GM21367 (cell line): ENCODE measurements around the gene ETNPPL.

Experiments
- ATAC-seq: cut with Tn5 transposase; IDR thresholded peaks from one replicate; pipeline ENCODE4 v1.9.1; 2021; ENCODE audit not compliant: unreplicated experiment

Gene ETNPPL

DNA sequence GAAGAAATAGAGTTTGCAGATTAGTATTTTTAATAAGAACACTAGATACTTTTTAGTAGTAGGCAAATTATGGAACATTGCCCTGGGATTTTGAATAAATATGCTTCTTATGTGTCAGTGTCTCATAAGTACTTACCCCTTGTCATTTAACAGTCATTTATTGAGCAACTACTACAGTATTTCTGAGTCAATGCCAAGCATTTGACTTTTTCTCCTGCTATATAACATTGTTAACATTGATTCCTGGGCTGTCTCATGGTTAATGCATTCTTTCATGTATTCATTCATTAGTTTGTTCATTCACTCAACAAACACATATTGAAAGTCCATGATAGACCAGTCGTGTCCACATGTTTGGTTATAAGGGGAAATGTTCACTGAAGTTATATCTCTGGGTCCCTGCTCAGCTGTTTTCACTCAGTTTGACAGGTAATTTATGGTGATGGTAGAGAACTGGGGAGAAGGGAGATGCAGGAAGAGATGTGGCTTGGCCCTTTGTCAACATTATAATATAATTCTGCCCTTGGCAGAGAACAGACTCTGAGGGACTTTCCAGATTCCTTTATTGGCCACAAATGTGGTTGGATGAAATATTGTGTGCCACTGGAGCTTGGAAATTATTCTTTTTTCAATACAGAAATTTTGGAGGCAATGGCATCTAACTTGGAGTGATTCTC, 62.6 kb downstream of the ETNPPL start:
- no peak for ATAC-seq

DNA sequence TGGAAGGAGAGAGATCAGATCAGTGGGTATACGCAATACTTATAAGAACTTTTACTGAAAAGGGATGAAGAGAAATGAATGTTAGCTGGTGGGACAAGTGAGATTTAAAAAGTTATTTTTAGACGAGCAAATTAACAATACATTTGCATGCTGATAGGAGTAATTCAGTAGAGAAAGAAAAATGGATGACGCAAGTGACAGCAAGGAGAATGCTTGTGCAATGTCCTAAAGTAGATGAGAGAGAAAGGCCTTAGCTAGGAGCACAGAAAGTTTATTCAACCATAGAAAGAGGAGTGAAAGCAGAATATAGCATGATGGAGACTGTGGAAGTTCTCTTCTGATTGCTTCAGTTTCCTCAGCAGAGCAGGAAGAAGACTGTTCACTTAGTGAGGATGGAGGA, 66.7 kb downstream of the ETNPPL start:
- no peak for ATAC-seq

DNA sequence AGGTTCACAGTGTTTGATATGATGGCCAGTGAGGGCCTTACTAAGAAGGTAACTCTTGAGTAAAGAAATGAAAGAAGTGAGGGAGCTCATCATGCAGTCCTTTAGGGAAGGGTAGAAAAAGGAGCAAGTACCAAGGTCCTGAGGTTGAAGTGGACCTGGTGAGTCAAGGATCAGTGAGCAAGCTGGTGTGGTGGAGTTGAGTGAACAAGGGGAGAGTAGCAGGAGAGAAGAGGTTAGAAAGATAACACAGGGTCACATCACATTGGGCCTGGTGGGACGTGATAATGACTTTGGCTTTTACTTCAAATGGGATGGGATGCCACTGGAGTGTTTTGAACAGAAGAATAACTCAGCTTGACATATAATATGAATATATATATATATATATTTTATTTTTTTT, 67.8 kb downstream of the ETNPPL start:
- ATAC-seq, result no peak

DNA sequence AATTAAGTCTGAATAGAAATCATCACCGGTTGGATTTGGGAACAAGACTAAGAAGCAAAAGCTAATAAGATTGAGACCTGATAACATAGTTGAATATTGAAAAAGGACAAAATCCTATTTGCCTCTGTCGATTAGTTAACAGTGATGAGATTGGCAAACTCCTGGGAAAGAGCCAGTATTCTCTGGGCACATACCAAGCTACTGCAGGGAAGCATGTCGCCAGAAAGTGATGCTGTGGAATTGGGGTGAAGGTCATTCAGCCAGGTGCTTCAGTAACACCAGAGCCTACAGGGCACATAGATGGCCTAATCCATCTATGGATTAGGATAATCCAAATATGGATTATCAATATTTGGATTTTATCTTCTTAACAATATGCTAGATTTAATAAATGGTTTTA, 68.4 kb downstream of the ETNPPL start:
- ATAC-seq, result no peak

DNA sequence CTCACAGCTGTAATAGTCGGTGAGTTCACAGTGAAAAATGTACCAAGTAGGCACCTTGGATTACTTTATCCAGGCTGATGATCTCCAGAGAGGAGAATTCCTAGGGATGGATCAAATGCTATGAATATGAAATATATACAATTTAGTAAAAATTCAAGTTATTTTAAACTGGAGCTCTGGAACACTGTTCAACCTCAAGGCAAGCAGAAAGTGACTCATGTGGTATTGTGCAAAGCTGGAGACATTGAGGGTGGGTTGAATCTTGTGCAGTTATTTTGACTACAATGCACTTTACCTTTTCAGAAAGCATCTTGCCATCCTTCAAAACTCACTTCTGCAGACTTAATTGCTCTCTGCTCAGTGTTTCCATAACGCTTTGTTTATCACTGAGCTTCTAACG, 69.0 kb downstream of the ETNPPL start:
- ATAC-seq, result no peak

DNA sequence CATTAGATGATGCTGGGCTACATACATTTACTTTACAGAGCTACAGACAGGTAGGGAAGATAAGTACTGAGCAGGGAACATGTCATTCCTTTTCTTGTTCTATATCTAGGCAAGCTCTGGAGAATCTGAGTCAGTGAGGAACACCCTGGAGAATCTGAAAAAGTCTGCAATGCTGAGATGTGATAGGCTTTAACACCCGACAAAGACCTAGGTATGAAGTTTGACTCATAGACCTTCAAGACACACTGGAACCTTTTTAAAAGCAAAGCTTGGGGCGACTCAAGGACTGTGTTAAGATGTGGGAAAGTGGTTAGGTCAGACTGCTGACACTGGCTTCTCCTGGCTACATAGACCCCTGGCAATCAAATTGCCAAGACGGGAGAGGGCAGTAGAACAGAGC, 69.6 kb downstream of the ETNPPL start:
- no peak for ATAC-seq
